Endodermal cell (in vitro differentiated cells): ENCODE data around the gene PLPP4. TPM values are rescaled to one million over a fixed set of nuclear protein-coding genes. Genes with fewer than 3 reads are reported as not detected.

Experiments used
- DNase-seq: peaks from one replicate; pipeline ENCODE4 v3.0.0-alpha.2; 2017
- H3K27ac ChIP-seq: 2 replicates; pipeline ENCODE4 v1.5.1; 2013; ENCODE audit warnings: mild to moderate bottlenecking, low read depth, low read length, moderate library complexity
- H3K27me3 ChIP-seq: 2 replicates; pipeline ENCODE4 v1.6.1; 2013; ENCODE audit warnings: mild to moderate bottlenecking, low read length, moderate library complexity; ENCODE audit not compliant: insufficient read depth, control insufficient read depth, poor library complexity, severe bottlenecking
- H3K36me3 ChIP-seq: 2 replicates; pipeline ENCODE4 v1.7.0; 2013; ENCODE audit warnings: mild to moderate bottlenecking, low read length, moderate library complexity; ENCODE audit not compliant: control insufficient read depth, insufficient read depth
- H3K4me1 ChIP-seq: one replicate; pipeline ENCODE4 v1.7.0; 2013; ENCODE audit warnings: low read length; ENCODE audit not compliant: control insufficient read depth, insufficient read depth
- H3K4me3 ChIP-seq: 2 replicates; pipeline ENCODE4 v1.5.1; 2013; ENCODE audit warnings: mild to moderate bottlenecking, low read length, moderate library complexity
- H3K9ac ChIP-seq: 2 replicates; pipeline ENCODE4 v1.6.1; 2013; ENCODE audit warnings: mild to moderate bottlenecking, low read length, moderate library complexity; ENCODE audit not compliant: poor library complexity, severe bottlenecking; ENCODE audit errors: extremely low read depth
- H3K9me3 ChIP-seq: 2 replicates; pipeline ENCODE4 v1.6.1; 2013; ENCODE audit warnings: mild to moderate bottlenecking, low read length, moderate library complexity; ENCODE audit not compliant: control insufficient read depth
- H3K27ac Mint-ChIP-seq: 2 replicates; pipeline ENCODE4 v1.8.0; 2020; ENCODE audit warnings: mixed read lengths
- H3K27me3 Mint-ChIP-seq: 2 replicates; pipeline ENCODE4 v1.8.0; 2021; ENCODE audit warnings: mild to moderate bottlenecking, mixed read lengths; ENCODE audit not compliant: insufficient read depth
- H3K36me3 Mint-ChIP-seq: 2 replicates; pipeline ENCODE4 v1.8.0; 2020; ENCODE audit warnings: low read depth, mixed read lengths
- H3K4me1 Mint-ChIP-seq: 2 replicates; pipeline ENCODE4 v1.8.0; 2020; ENCODE audit warnings: mixed read lengths
- H3K4me3 Mint-ChIP-seq: 2 replicates; pipeline ENCODE4 v1.8.0; 2020; ENCODE audit warnings: mild to moderate bottlenecking, moderate library complexity, mixed read lengths
- H3K9me3 Mint-ChIP-seq: 2 replicates; pipeline ENCODE4 v1.8.0; 2020; ENCODE audit warnings: mild to moderate bottlenecking, mixed read lengths
- WGBS, 2 experiments: methylation state at CpG; one replicate each; pipeline versions ENCODE4 v1.1.5 to v1.1.7; 2013; ENCODE audit warnings: missing lambda C conversion rate in 2 of 2, mixed read lengths in 1 of 2; ENCODE audit not compliant: insufficient coverage in 1 of 2, insufficient read length in 1 of 2; 5-methylcytosine and 5-hydroxymethylcytosine counted together
- total RNA-seq, 2 donors: library from RNA; stranded (reverse); fragmentation: NEBNext Ultra II Directional in 1 of 2; extraction: Animal tissue kit (Norgen Biotek cat#: 25700) in 1 of 2; gene quantifications; 2 replicates in 1 of 2; 3 replicates in 1 of 2; pipeline ENCODE4 v1.2.1, GENCODE V29; 2021
- TF ChIP-seq, protein P1 (sequence below): fragments of 200-600 bp; sonication (generic); conservative IDR thresholded peaks from 2 replicates; pipeline ENCODE4 v1.5.0; 2021; ENCODE audit warnings: antibody characterized with exemption, mild to moderate bottlenecking

The PLPP4 gene
- total RNA-seq, 2 donors from 2014 or later: 8.7 to 14.4 TPM

DNA sequence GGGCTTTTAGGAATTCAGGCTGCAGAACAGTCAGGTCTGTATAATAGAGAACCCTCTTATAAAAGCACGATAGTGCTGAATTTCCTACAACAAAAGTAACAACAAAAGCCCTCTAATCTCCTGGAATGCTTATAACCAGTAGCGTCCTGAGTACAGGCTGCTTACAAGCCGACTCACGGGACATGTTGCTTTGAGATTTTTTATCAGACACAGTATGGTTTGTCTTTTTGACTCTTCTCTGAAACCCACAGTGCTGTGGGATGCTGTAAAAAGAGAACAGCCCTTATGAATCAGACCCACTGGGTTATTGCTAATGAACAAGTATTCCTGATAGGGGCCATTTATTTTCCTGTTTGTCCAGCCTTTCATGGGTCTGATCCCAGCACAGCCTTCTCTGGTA is 59.4 kb downstream of the PLPP4 start:
- no peak overlapping the region for H3K27ac ChIP-seq
- Mint-ChIP-seq H3K27me3 (no peaks in the 10 kb centered on the region), H3K4me1 (peaks cover 15% of the 10 kb centered on the region), H3K27ac (no peak overlapping the region), H3K4me3 (no peak overlapping the region), H3K36me3 (peaks cover 18% of the 10 kb centered on the region), H3K9me3 (no peaks in the 10 kb centered on the region)
- no peaks in the 10 kb centered on the region for H3K4me1 ChIP-seq
- no peak overlapping the region for H3K4me3 ChIP-seq
- 87 to 100% methylated on average over 3 to 4 of the region's 4 CpGs for WGBS, 2 experiments
- peaks cover 3% of the 10 kb centered on the region for H3K27me3 ChIP-seq
- H3K9me3 ChIP-seq: no peaks in the 10 kb centered on the region
- no peaks in the 10 kb centered on the region for H3K36me3 ChIP-seq
- TF ChIP-seq, protein P1, sequence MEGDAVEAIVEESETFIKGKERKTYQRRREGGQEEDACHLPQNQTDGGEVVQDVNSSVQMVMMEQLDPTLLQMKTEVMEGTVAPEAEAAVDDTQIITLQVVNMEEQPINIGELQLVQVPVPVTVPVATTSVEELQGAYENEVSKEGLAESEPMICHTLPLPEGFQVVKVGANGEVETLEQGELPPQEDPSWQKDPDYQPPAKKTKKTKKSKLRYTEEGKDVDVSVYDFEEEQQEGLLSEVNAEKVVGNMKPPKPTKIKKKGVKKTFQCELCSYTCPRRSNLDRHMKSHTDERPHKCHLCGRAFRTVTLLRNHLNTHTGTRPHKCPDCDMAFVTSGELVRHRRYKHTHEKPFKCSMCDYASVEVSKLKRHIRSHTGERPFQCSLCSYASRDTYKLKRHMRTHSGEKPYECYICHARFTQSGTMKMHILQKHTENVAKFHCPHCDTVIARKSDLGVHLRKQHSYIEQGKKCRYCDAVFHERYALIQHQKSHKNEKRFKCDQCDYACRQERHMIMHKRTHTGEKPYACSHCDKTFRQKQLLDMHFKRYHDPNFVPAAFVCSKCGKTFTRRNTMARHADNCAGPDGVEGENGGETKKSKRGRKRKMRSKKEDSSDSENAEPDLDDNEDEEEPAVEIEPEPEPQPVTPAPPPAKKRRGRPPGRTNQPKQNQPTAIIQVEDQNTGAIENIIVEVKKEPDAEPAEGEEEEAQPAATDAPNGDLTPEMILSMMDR: no peak
- DNase-seq: no peak
- H3K9ac ChIP-seq: no peak overlapping the region

DNA sequence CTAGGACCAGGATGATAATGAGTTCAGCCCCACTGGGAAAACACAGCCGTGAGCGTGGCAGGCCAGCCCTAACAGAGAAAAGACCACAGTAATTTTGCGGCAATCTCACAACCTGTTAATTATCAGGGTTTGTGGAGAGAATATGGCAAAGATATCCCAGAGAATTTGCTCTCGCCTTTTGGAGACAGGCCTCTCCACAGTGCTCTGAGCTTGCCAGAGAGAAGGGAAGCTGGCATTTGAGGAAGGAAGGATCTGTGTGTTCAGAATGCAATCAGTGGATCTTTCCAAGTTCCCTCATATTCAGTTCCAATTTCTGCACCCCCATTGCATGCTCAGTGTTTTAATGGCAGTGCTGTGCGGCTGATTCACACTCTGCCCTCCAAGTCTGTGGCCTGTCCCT is 60.2 kb downstream of the PLPP4 start:
- no peak overlapping the region for H3K27ac ChIP-seq
- Mint-ChIP-seq H3K4me1 (peaks cover 15% of the 10 kb centered on the region), H3K27ac (no peak overlapping the region), H3K27me3 (no peaks in the 10 kb centered on the region), H3K4me3 (no peak overlapping the region), H3K9me3 (no peaks in the 10 kb centered on the region), H3K36me3 (peaks cover 20% of the 10 kb centered on the region)
- no peaks in the 10 kb centered on the region for H3K36me3 ChIP-seq
- no peak for DNase-seq
- TF ChIP-seq, protein P1: no peak
- H3K9ac ChIP-seq: no peak overlapping the region
- peaks cover 3% of the 10 kb centered on the region for H3K27me3 ChIP-seq
- H3K4me3 ChIP-seq: no peak overlapping the region
- no peaks in the 10 kb centered on the region for H3K4me1 ChIP-seq
- no peaks in the 10 kb centered on the region for H3K9me3 ChIP-seq
- 90 to 92% methylated on average over 5 of the region's 5 CpGs for WGBS, 2 experiments

DNA sequence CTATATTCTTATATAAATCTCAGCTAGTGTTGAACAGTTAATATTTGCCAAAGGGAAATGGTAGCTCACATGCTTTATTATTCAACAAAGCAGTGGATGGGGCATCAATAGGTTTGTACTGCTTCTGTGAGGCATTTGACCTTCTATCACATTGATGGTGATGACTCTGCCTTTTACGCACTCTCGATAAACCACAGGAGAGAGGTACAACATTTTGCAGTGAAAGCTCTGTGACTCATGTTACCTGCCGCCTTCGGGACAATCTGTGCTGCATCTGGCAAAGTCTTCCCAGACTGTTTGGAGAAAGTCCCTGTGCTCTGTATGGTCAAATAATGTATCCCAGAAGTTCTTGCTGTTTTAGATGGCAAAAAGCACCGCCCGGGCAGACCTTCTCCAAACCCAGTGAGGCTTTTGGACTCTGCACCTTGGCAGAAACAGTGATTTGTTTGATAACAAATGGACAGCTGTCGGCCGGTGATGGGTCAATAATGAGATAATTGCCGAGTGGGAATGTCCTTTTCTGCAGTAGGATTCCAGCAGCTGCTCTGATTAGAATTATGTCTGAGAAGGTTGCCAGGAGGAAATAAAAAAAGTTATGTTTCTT is 61.0 kb downstream of the PLPP4 start:
- H3K4me3 Mint-ChIP-seq: no peak overlapping the region
- H3K27me3 Mint-ChIP-seq: no peaks in the 10 kb centered on the region
- 87 to 95% methylated on average over 7 to 9 of the region's 9 CpGs for WGBS, 2 experiments

More for the DNA sequence above, 61.0 kb downstream of the PLPP4 start:
- Histone ChIP-seq H3K4me1 (no peaks in the 10 kb centered on the region), H3K9me3 (no peaks in the 10 kb centered on the region), H3K36me3 (no peaks in the 10 kb centered on the region), H3K27me3 (peaks cover 3% of the 10 kb centered on the region), H3K27ac (no peak overlapping the region), H3K4me3 (no peak overlapping the region), H3K9ac (no peak overlapping the region)
- no peaks in the 10 kb centered on the region for H3K9me3 Mint-ChIP-seq
- DNase-seq: no peak
- peaks cover 24% of the 10 kb centered on the region for H3K36me3 Mint-ChIP-seq
- no peak overlapping the region for H3K27ac Mint-ChIP-seq
- TF ChIP-seq, protein P1: no peak
- peaks cover 15% of the 10 kb centered on the region for H3K4me1 Mint-ChIP-seq
